Measurements from ENCODE around the gene DAAM2. TPM values are rescaled to one million over a fixed set of nuclear protein-coding genes. Genes with fewer than 3 reads are reported as not detected.

The DAAM2 gene
- polyA plus RNA-seq, 1 of the 3 experiments (the other 2 are of a cell fraction), result 0.20 TPM

DNA sequence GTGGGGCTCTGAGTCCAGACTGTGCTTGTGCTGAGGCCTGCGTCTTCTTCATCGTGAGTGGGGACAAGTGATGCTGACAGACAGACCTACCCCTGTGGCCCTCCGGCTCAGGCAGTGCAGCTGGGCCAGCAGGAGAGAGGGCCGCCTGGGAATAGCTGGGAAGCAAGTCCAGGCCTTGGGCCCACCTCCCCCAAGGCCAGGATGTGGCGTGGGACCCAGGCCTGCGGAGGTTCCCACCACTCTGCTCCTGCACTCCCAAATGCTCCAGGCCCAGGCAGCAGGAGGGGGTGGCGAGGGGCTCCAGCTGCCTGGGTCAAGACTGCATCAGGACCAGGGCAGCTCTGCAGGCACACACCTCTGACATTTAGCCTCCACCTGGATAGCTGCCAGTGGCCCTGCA lies 38.3 kb downstream of the DAAM2 start:
- CTCF ChIA-PET, result interaction anchor here (0.7 to 0.9 kb wide), 2 partner anchors 11 to 453 kb away, joined by 3 read pairs; no protein-coding TSS in a partner anchor

DNA sequence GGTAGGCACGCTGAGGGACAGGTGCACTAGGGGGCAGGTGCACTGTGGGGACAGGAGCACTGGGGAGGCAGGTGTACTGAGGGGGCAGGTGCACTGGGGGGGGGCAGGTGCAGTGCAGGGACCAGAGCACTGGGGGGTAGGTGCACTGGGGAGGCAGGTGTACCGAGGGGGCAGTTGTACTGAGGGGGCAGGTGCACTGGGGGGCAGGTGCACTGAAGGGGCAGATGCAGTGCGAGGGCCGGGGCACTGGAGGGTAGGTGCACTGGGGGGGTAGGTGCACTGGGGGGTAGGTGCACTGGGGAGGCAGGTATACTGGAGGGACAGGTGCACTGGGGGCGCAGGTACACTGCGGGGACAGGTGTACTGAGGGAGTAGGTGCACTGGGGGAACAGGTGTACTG lies 39.5 kb downstream of the DAAM2 start:
- CTCF ChIA-PET, result no interaction called here
- no peak overlapping the region for H3K27ac ChIP-seq (ENCODE audit: low read depth in 2 of 2, low read length in 1 of 2)
- POLR2A ChIA-PET, result no interaction called here
- no peak overlapping the region for H3K4me3 ChIP-seq (ENCODE audit: low read depth in 2 of 2, low read length in 1 of 2)
- H3K27me3 ChIP-seq (ENCODE audit: insufficient read depth), result no peaks in the 10 kb centered on the region
- H3K9me3 ChIP-seq, result no peaks in the 10 kb centered on the region
- no peaks in the 10 kb centered on the region for H3K36me3 ChIP-seq (replicated peaks in 1 of 2; ENCODE audit: control insufficient read depth in 1 of 2, insufficient read depth in 2 of 2, low read length in 1 of 2)
- no peak for TF ChIP-seq MAX (IDR thresholded peaks at IDR 0.05; ENCODE audit: low read depth)
- no peak for TF ChIP-seq TCF12 (IDR thresholded peaks at IDR 0.05)
- no peak for TF ChIP-seq SMC3 (IDR thresholded peaks at IDR 0.05; ENCODE audit: low read depth, low read length)
- TF ChIP-seq, protein P1, sequence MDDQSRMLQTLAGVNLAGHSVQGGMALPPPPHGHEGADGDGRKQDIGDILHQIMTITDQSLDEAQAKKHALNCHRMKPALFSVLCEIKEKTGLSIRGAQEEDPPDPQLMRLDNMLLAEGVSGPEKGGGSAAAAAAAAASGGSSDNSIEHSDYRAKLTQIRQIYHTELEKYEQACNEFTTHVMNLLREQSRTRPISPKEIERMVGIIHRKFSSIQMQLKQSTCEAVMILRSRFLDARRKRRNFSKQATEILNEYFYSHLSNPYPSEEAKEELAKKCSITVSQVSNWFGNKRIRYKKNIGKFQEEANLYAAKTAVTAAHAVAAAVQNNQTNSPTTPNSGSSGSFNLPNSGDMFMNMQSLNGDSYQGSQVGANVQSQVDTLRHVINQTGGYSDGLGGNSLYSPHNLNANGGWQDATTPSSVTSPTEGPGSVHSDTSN (IDR thresholded peaks at IDR 0.05), result no peak
- no peak for TF ChIP-seq USF2 (IDR thresholded peaks at IDR 0.05; ENCODE audit: borderline replicate concordance, low read depth, low read length)
- no peak for TF ChIP-seq POLR2AphosphoS5 (IDR thresholded peaks at IDR 0.05; ENCODE audit: low read depth, low read length)
- TF ChIP-seq, protein P2, sequence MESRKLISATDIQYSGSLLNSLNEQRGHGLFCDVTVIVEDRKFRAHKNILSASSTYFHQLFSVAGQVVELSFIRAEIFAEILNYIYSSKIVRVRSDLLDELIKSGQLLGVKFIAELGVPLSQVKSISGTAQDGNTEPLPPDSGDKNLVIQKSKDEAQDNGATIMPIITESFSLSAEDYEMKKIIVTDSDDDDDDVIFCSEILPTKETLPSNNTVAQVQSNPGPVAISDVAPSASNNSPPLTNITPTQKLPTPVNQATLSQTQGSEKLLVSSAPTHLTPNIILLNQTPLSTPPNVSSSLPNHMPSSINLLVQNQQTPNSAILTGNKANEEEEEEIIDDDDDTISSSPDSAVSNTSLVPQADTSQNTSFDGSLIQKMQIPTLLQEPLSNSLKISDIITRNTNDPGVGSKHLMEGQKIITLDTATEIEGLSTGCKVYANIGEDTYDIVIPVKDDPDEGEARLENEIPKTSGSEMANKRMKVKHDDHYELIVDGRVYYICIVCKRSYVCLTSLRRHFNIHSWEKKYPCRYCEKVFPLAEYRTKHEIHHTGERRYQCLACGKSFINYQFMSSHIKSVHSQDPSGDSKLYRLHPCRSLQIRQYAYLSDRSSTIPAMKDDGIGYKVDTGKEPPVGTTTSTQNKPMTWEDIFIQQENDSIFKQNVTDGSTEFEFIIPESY (IDR thresholded peaks at IDR 0.05; ENCODE audit: borderline replicate concordance, low read depth), result no peak
- TF ChIP-seq CHD2 (IDR thresholded peaks at IDR 0.05; ENCODE audit: low read length, partially characterized antibody), result no peak
- TF ChIP-seq, protein P3, sequence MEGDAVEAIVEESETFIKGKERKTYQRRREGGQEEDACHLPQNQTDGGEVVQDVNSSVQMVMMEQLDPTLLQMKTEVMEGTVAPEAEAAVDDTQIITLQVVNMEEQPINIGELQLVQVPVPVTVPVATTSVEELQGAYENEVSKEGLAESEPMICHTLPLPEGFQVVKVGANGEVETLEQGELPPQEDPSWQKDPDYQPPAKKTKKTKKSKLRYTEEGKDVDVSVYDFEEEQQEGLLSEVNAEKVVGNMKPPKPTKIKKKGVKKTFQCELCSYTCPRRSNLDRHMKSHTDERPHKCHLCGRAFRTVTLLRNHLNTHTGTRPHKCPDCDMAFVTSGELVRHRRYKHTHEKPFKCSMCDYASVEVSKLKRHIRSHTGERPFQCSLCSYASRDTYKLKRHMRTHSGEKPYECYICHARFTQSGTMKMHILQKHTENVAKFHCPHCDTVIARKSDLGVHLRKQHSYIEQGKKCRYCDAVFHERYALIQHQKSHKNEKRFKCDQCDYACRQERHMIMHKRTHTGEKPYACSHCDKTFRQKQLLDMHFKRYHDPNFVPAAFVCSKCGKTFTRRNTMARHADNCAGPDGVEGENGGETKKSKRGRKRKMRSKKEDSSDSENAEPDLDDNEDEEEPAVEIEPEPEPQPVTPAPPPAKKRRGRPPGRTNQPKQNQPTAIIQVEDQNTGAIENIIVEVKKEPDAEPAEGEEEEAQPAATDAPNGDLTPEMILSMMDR (IDR thresholded peaks at IDR 0.05), result no peak
- TF ChIP-seq IRF3 (IDR thresholded peaks at IDR 0.05; ENCODE audit: low read depth, low read length), result no peak
- no peak for TF ChIP-seq NFIC (IDR thresholded peaks at IDR 0.05; ENCODE audit: borderline replicate concordance)
- TF ChIP-seq RCOR1 (IDR thresholded peaks at IDR 0.05; ENCODE audit: low read length), result no peak
- TF ChIP-seq YY1 (IDR thresholded peaks at IDR 0.05; ENCODE audit: low read depth), result no peak
- no peak for TF ChIP-seq SIN3A (IDR thresholded peaks at IDR 0.05; ENCODE audit: borderline replicate concordance, low read depth, low read length)
- no peak for TF ChIP-seq USF1 (IDR thresholded peaks at IDR 0.05; ENCODE audit: borderline replicate concordance, low read depth)
- no peaks in the 10 kb centered on the region for H3K79me2 ChIP-seq (ENCODE audit: insufficient read depth)
- H3K9me2 ChIP-seq, result no peaks in the 10 kb centered on the region
- H3K4me2 ChIP-seq, result no peak overlapping the region
- peaks cover 0 to 6% of the 10 kb centered on the region in 2 experiments; a peak in 1 of 4 replicates for H3K4me1 ChIP-seq (ENCODE audit: control insufficient read depth in 1 of 2, insufficient read depth in 2 of 2, low read depth in 1 of 2, low read length in 1 of 2)
- H4K20me1 ChIP-seq (ENCODE audit: insufficient read depth), result no peaks in the 10 kb centered on the region
- no peaks in the 10 kb centered on the region for H3F3A ChIP-seq (replicated peaks; ENCODE audit: insufficient read depth)
- H2AFZ ChIP-seq (ENCODE audit: low read depth), result no peak overlapping the region
- DNase-seq, result no peak
- no peak overlapping the region for H3K9ac ChIP-seq
- WGBS (ENCODE audit: low lambda C conversion rate), result 51% methylated on average over 6 of the region's 6 CpGs

More for the DNA sequence above, 38.3 kb downstream of the DAAM2 start:
- no peak overlapping the region for H3K9ac ChIP-seq
- H3K4me3 ChIP-seq (ENCODE audit: low read depth in 2 of 2, low read length in 1 of 2), result no peak overlapping the region
- H3K27me3 ChIP-seq (ENCODE audit: insufficient read depth), result no peaks in the 10 kb centered on the region
- DNase-seq, result peak; percentile 26
- H3K79me2 ChIP-seq (ENCODE audit: insufficient read depth), result no peaks in the 10 kb centered on the region
- 55% methylated on average over 4 of the region's 7 CpGs for WGBS (ENCODE audit: low lambda C conversion rate)
- H3K9me3 ChIP-seq, result no peaks in the 10 kb centered on the region
- H4K20me1 ChIP-seq (ENCODE audit: insufficient read depth), result no peaks in the 10 kb centered on the region
- H3K4me2 ChIP-seq, result no peak overlapping the region
- H3K4me1 ChIP-seq (ENCODE audit: control insufficient read depth in 1 of 2, insufficient read depth in 2 of 2, low read depth in 1 of 2, low read length in 1 of 2), result peaks cover 0 to 6% of the 10 kb centered on the region in 2 experiments; a peak in 1 of 4 replicates
- no peaks in the 10 kb centered on the region for H3K9me2 ChIP-seq
- no peaks in the 10 kb centered on the region for H3F3A ChIP-seq (replicated peaks; ENCODE audit: insufficient read depth)
- H3K36me3 ChIP-seq (replicated peaks in 1 of 2; ENCODE audit: control insufficient read depth in 1 of 2, insufficient read depth in 2 of 2, low read length in 1 of 2), result no peaks in the 10 kb centered on the region
- no peak overlapping the region for H2AFZ ChIP-seq (ENCODE audit: low read depth)
- TF ChIP-seq SMC3 (IDR thresholded peaks at IDR 0.05; ENCODE audit: low read depth, low read length) (no peak), GABPA (IDR thresholded peaks at IDR 0.05; ENCODE audit: low read depth) (no peak), CHD2 (IDR thresholded peaks at IDR 0.05; ENCODE audit: low read length, partially characterized antibody) (no peak), ELF1 (IDR thresholded peaks at IDR 0.05) (no peak), YY1 (IDR thresholded peaks at IDR 0.05; ENCODE audit: low read depth) (no peak), RAD21 (IDR thresholded peaks at IDR 0.05; ENCODE audit: low read length) (no peak)
- no peak overlapping the region for H3K27ac ChIP-seq (ENCODE audit: low read depth in 2 of 2, low read length in 1 of 2)
- POLR2A ChIA-PET, result no interaction called here
